Duodenal mucosa (tissue), 2 donors: ENCODE data around the gene CALY.
A peak's percentile ranks its signal among the peaks of the same experiment; 100 is the strongest.

Experiments used
- H3K27ac ChIP-seq: one replicate; pipeline ENCODE4 v1.7.0; 2013; ENCODE audit warnings: low read depth, low read length
- H3K27me3 ChIP-seq, 2 donors: one replicate each; pipeline ENCODE4 v1.7.0; 2013; ENCODE audit warnings: low read length in 2 of 2, control low read depth in 1 of 2; ENCODE audit not compliant: insufficient read depth in 2 of 2, control insufficient read depth in 1 of 2
- H3K36me3 ChIP-seq, 2 donors: one replicate each; pipeline ENCODE4 v1.7.0; 2013; ENCODE audit warnings: low read length in 2 of 2, control low read depth in 1 of 2; ENCODE audit not compliant: insufficient read depth in 2 of 2, control insufficient read depth in 1 of 2
- H3K4me1 ChIP-seq, 2 donors: one replicate each; pipeline ENCODE4 v1.7.0; 2013; ENCODE audit warnings: low read length in 2 of 2, control low read depth in 1 of 2; ENCODE audit not compliant: insufficient read depth in 2 of 2, control insufficient read depth in 1 of 2
- H3K4me3 ChIP-seq, 2 donors: one replicate each; pipeline ENCODE4 v1.7.0; 2013; ENCODE audit warnings: low read length in 2 of 2, low read depth in 1 of 2
- H3K9ac ChIP-seq, 2 donors: one replicate each; pipeline ENCODE4 v1.7.0; 2013; ENCODE audit warnings: low read length in 2 of 2, low read depth in 1 of 2
- H3K9me3 ChIP-seq, 2 donors: one replicate each; pipeline ENCODE4 v1.7.0; 2013; ENCODE audit warnings: low read length in 2 of 2, control low read depth in 1 of 2; ENCODE audit not compliant: control insufficient read depth in 1 of 2

The CALY gene

GRCh38 chr10:133332936-133333699, 3.6 kb downstream of the CALY start:
- Histone ChIP-seq H3K4me1 (peaks cover 5 to 17% of the 10 kb centered on the region in 2 donors), H3K9ac (no peak overlapping the region), H3K4me3 (no peak overlapping the region), H3K27ac (no peak overlapping the region), H3K9me3 (no peaks in the 10 kb centered on the region), H3K27me3 (peaks cover 58 to 65% of the 10 kb centered on the region in 2 donors), H3K36me3 (no peaks in the 10 kb centered on the region)

DNA sequence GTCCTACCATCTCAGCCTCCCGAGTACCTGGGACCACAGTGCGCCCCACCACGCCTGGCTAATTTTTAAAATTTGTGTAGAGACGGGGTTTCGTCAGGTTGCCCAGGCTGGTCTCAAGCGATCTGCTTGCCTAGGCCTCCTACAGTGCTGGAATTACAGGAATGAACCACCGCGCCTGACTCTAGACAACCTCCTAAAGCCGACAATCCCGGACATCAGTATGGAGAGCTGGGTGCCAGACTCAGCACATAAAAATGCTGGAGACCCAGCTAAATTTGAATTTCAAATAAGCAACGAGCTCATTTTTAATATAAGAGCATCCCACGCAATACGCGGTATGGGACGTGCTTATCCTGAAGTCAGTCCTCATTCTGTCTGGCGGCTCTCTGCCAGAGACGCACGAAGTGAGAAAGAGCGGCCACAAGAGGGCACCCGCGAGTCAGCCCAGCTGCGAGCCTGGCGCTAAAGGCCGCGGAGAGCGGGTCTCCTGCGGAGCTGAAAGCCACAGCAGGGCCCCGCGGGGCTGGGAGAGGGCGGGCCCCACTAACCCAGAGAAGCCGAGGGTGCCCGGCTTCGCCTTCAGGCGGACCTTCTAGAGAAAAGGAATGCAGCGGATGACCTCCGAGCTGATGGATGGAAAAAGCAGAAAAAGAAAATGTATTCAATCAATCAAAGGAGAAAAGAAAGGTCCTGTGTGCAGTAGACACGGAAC, 7.0 kb downstream of the CALY start:
- H3K9me3 ChIP-seq: no peaks in the 10 kb centered on the region
- H3K9ac ChIP-seq: peak overlapping the region in 1 of 2 donors; percentile 32
- no peak overlapping the region for H3K27ac ChIP-seq
- peak overlapping the region; percentile 55 to 58 for H3K4me3 ChIP-seq
- no peaks in the 10 kb centered on the region for H3K36me3 ChIP-seq
- peaks cover 7 to 10% of the 10 kb centered on the region in 2 donors for H3K4me1 ChIP-seq
- peaks cover 64 to 68% of the 10 kb centered on the region in 2 donors for H3K27me3 ChIP-seq

- Histone ChIP-seq H3K9ac (no peak overlapping the region), H3K4me3 (no peak overlapping the region), H3K4me1 (peaks cover 7 to 10% of the 10 kb centered on the region in 2 donors), H3K27me3 (peaks cover 60 to 64% of the 10 kb centered on the region in 2 donors), H3K27ac (no peak overlapping the region), H3K9me3 (no peaks in the 10 kb centered on the region), H3K36me3 (no peaks in the 10 kb centered on the region)
These were observed 8.0 kb downstream of the CALY start for GRCh38 chr10:133328358-133329343.

- H3K36me3 ChIP-seq: no peaks in the 10 kb centered on the region
- peaks cover 59 to 64% of the 10 kb centered on the region in 2 donors for H3K27me3 ChIP-seq
- H3K4me1 ChIP-seq: peaks cover 7 to 10% of the 10 kb centered on the region in 2 donors
These were observed 8.9 kb downstream of the CALY start for GRCh38 chr10:133327651-133328357.

DNA sequence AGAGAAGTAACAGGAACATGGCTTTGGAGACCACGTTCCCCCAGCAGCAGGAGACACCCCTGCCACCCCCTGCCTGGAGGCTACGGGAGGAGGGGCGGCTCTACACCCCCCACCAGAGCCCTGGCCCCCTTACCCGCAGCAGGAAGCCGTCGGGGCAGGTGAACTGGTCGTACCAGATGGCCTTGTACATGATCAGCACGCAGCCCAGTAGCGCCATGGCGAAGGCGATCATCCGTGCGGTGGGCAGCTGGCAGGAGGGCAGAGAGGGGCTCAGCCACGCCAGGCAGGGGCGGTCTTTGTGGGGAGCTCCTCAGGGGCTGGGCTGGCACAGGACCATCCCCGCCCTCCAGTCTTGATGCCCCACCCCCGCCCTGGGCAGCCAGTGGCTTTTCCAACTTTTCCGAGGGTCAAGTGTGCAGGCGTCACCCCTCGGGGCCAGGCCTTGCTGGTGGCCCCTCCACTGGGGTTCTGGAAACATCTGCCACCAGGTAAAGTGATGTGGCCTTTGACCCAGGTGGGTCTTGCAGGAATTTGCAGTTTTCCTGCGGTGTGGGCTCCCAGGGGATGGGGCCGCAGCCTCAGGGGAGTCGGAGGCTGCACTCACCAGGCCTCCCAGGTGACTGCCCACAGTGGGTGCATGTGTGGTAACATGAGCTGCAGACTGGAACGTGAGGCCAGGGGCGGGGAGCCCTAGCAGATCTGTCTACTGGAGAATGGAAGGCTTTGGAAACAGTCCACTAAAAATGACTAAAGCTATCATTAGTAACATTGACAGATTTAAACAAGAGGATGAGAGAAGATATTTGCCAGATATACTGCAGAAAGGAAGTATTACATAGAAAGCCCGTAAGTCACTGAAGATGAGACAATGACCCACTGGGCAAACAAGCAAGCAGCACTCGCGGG, 9.7 kb downstream of the CALY start:
- H3K4me3 ChIP-seq: no peak overlapping the region
- peaks cover 51 to 57% of the 10 kb centered on the region in 2 donors for H3K27me3 ChIP-seq
- no peaks in the 10 kb centered on the region for H3K9me3 ChIP-seq
- no peak overlapping the region for H3K27ac ChIP-seq
- H3K4me1 ChIP-seq: peaks cover 7 to 10% of the 10 kb centered on the region in 2 donors
- H3K9ac ChIP-seq: no peak overlapping the region
- no peaks in the 10 kb centered on the region for H3K36me3 ChIP-seq

More at GRCh38 chr10:133327651-133328357, 8.9 kb downstream of the CALY start:
- Histone ChIP-seq H3K9me3 (no peaks in the 10 kb centered on the region), H3K9ac (no peak overlapping the region), H3K4me3 (no peak overlapping the region), H3K27ac (no peak overlapping the region)

GRCh38 chr10:133326223-133326551, 10.5 kb downstream of the CALY start:
- Histone ChIP-seq H3K27ac (no peak overlapping the region), H3K27me3 (peaks cover 44 to 51% of the 10 kb centered on the region in 2 donors), H3K9ac (no peak overlapping the region), H3K4me1 (peaks cover 7 to 10% of the 10 kb centered on the region in 2 donors), H3K9me3 (no peaks in the 10 kb centered on the region), H3K4me3 (peak overlapping the region in 1 of 2 donors; percentile 54), H3K36me3 (no peaks in the 10 kb centered on the region)

DNA sequence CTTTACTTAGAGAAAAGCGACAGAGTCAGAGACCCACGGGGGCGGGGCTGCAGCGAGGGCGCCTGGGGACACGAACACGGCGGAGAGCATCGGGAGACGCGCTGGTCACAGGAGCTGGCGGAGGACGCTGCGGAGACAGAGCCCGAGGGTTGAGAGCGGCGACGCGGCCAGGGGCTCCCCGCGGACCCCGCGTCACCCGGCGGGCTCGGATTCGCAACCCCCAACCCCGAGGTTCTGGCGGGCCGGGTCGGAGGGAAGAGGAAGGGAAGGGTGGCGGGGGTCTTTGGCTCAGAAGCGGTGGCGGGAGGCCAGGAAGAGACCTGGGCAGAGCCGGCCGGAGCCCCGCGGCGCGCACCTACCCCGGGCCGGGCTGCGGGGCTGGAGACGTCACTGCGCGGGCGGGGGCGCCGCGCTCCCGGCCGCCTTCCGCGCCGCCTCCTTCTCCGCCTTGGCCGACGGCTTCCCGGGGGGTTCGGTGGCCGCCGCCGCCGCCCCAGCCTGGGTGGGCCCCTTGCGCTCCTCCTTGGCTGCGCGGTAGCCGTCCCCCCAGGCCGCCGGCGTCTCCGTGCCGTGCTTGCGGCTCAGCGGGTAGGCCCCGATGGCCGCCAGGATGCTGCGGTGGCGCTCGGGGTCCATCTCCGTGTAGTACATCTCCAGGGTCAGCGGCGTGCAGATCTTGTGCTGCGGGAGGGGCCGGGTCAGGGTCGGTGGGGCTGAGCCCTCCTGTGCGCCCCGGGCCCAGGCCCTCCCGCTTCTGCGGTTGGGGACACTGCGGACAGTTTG, 11.1 kb downstream of the CALY start:
- peak overlapping the region in 1 of 2 donors; percentile 54 for H3K4me3 ChIP-seq
- H3K27ac ChIP-seq: no peak overlapping the region
- no peak overlapping the region for H3K9ac ChIP-seq
- H3K36me3 ChIP-seq: no peaks in the 10 kb centered on the region
- H3K27me3 ChIP-seq: peaks cover 44 to 45% of the 10 kb centered on the region in 2 donors
- H3K4me1 ChIP-seq: peaks cover 7 to 10% of the 10 kb centered on the region in 2 donors
- H3K9me3 ChIP-seq: no peaks in the 10 kb centered on the region

- Histone ChIP-seq H3K9me3 (no peaks in the 10 kb centered on the region), H3K27ac (no peak overlapping the region), H3K4me3 (peak overlapping the region in 1 of 2 donors; percentile 54), H3K9ac (no peak overlapping the region), H3K4me1 (peaks cover 7 to 10% of the 10 kb centered on the region in 2 donors), H3K36me3 (no peaks in the 10 kb centered on the region), H3K27me3 (peaks cover 44 to 45% of the 10 kb centered on the region in 2 donors)
These were observed 11.8 kb downstream of the CALY start for GRCh38 chr10:133324857-133325260.
